ENCODE measurements around the gene MYL10. TPM values are rescaled to one million over a fixed set of nuclear protein-coding genes. Genes with fewer than 3 reads are reported as not detected.
A peak's percentile ranks its signal among the peaks of the same experiment; 100 is the strongest.

MYL10 gene
- under 1 TPM; 0.18 to 0.73 (median 0.34) TPM for polyA plus RNA-seq (ENCODE audit: insufficient read length in 4 of 4)

- no peak for DNase-seq (ENCODE audit: low read depth in 4 of 4, low spot score in 3 of 4)
Observed at GRCh38 chr7:101629171-101629570, at the start of gene MYL10. Gene MYL10 (minus strand): TSS chr7:101629296. CDS start chr7:101629118, 178 bp downstream.

GRCh38 chr7:101678658-101679057 is 49.6 kb upstream of the MYL10 start:
- no peak for DNase-seq (ENCODE audit: low read depth in 4 of 4, low spot score in 3 of 4)

GRCh38 chr7:101677797-101678479 is 48.8 kb upstream of the MYL10 start:
- DNase-seq (ENCODE audit: low read depth in 4 of 4, low spot score in 3 of 4) = no peak

GRCh38 chr7:101677391-101677790 is 48.3 kb upstream of the MYL10 start:
- DNase-seq (ENCODE audit: low read depth in 4 of 4, low spot score in 3 of 4) = no peak

GRCh38 chr7:101676956-101677355 is 47.9 kb upstream of the MYL10 start:
- DNase-seq (ENCODE audit: low read depth in 4 of 4, low spot score in 3 of 4) = no peak

GRCh38 chr7:101676062-101676598 is 47.0 kb upstream of the MYL10 start:
- DNase-seq (ENCODE audit: low read depth in 4 of 4, low spot score in 3 of 4) = no peak

GRCh38 chr7:101674439-101674838 is 45.3 kb upstream of the MYL10 start:
- no peak for DNase-seq (ENCODE audit: low read depth in 4 of 4, low spot score in 3 of 4)

- no peak for DNase-seq (ENCODE audit: low read depth in 4 of 4, low spot score in 3 of 4)
Observed at GRCh38 chr7:101673951-101674350, 44.9 kb upstream of the MYL10 start.

GRCh38 chr7:101673315-101673714 is 44.2 kb upstream of the MYL10 start:
- DNase-seq (ENCODE audit: low read depth in 4 of 4, low spot score in 3 of 4) = no peak

- DNase-seq (ENCODE audit: low read depth in 4 of 4, low spot score in 3 of 4) = peak in 1 of 4 donors; percentile 36
Observed at GRCh38 chr7:101671371-101672356, 42.6 kb upstream of the MYL10 start.

GRCh38 chr7:101669307-101669706 is 40.2 kb upstream of the MYL10 start:
- DNase-seq (ENCODE audit: low read depth in 4 of 4, low spot score in 3 of 4) = no peak

GRCh38 chr7:101668726-101669125 is 39.6 kb upstream of the MYL10 start:
- no peak for DNase-seq (ENCODE audit: low read depth in 4 of 4, low spot score in 3 of 4)

GRCh38 chr7:101667920-101668319 is 38.8 kb upstream of the MYL10 start:
- no peak for DNase-seq (ENCODE audit: low read depth in 4 of 4, low spot score in 3 of 4)

GRCh38 chr7:101667399-101667798 is 38.3 kb upstream of the MYL10 start:
- DNase-seq (ENCODE audit: low read depth in 4 of 4, low spot score in 3 of 4) = no peak

GRCh38 chr7:101666741-101667140 is 37.6 kb upstream of the MYL10 start:
- DNase-seq (ENCODE audit: low read depth in 4 of 4, low spot score in 3 of 4) = no peak

- DNase-seq (ENCODE audit: low read depth in 4 of 4, low spot score in 3 of 4) = no peak
Observed at GRCh38 chr7:101666293-101666692, 37.2 kb upstream of the MYL10 start.

- no peak for DNase-seq (ENCODE audit: low read depth in 4 of 4, low spot score in 3 of 4)
Observed at GRCh38 chr7:101664893-101665471, 35.9 kb upstream of the MYL10 start.

GRCh38 chr7:101664436-101664835 is 35.3 kb upstream of the MYL10 start:
- no peak for DNase-seq (ENCODE audit: low read depth in 4 of 4, low spot score in 3 of 4)

GRCh38 chr7:101663747-101664146 is 34.7 kb upstream of the MYL10 start:
- no peak for DNase-seq (ENCODE audit: low read depth in 4 of 4, low spot score in 3 of 4)

- no peak for DNase-seq (ENCODE audit: low read depth in 4 of 4, low spot score in 3 of 4)
Observed at GRCh38 chr7:101662447-101662998, 33.4 kb upstream of the MYL10 start.

GRCh38 chr7:101659706-101660105 is 30.6 kb upstream of the MYL10 start:
- no peak for DNase-seq (ENCODE audit: low read depth in 4 of 4, low spot score in 3 of 4)
